GM19455 (cell line): ENCODE data around the gene TMEM171.

Source experiments
- ATAC-seq: cut with Tn5 transposase; IDR thresholded peaks from one replicate; pipeline ENCODE4 v1.9.1; 2021; ENCODE audit not compliant: unreplicated experiment

TMEM171 gene

GRCh38 chr5:73119451-73120157 is 771 bp upstream of the TMEM171 start:
- ATAC-seq = no peak

GRCh38 chr5:73121119-73121463 is 716 bp downstream of the TMEM171 start:
- ATAC-seq = no peak

GRCh38 chr5:73122875-73123810 is 2.8 kb downstream of the TMEM171 start:
- no peak for ATAC-seq

- no peak for ATAC-seq
Observed at GRCh38 chr5:73125289-73125688, 4.9 kb downstream of the TMEM171 start.

- no peak for ATAC-seq
Observed at GRCh38 chr5:73126381-73126780, 6.0 kb downstream of the TMEM171 start.

- ATAC-seq = no peak
Observed at GRCh38 chr5:73126957-73127356, 6.6 kb downstream of the TMEM171 start.

GRCh38 chr5:73129143-73129542 is 8.8 kb downstream of the TMEM171 start:
- ATAC-seq = no peak

GRCh38 chr5:73130811-73131210 is 10.4 kb downstream of the TMEM171 start:
- ATAC-seq = no peak

GRCh38 chr5:73131711-73132425 is 11.5 kb downstream of the TMEM171 start:
- no peak for ATAC-seq

GRCh38 chr5:73132759-73133158 is 12.4 kb downstream of the TMEM171 start:
- ATAC-seq = no peak

GRCh38 chr5:73135021-73135420 is 14.6 kb downstream of the TMEM171 start:
- no peak for ATAC-seq

- ATAC-seq = no peak
Observed at GRCh38 chr5:73135429-73136054, 15.2 kb downstream of the TMEM171 start.

GRCh38 chr5:73136055-73136562 is 15.7 kb downstream of the TMEM171 start:
- ATAC-seq = no peak

- no peak for ATAC-seq
Observed at GRCh38 chr5:73137563-73138530, 17.5 kb downstream of the TMEM171 start.

- no peak for ATAC-seq
Observed at GRCh38 chr5:73139485-73139884, 19.1 kb downstream of the TMEM171 start.

- ATAC-seq = no peak
Observed at GRCh38 chr5:73140801-73141200, 20.4 kb downstream of the TMEM171 start.

- ATAC-seq = no peak
Observed at GRCh38 chr5:73142035-73142434, 21.7 kb downstream of the TMEM171 start.

- no peak for ATAC-seq
Observed at GRCh38 chr5:73143716-73144115, 23.3 kb downstream of the TMEM171 start.

- no peak for ATAC-seq
Observed at GRCh38 chr5:73149540-73149939, 29.2 kb downstream of the TMEM171 start.

- ATAC-seq = no peak
Observed at GRCh38 chr5:73150876-73151275, 30.5 kb downstream of the TMEM171 start.
